HG02885 (cell line): ENCODE data around the gene ZNF524.
"Not testable (repeated sequence)": the region's sequence is repeated elsewhere in the genome, so short reads cannot be mapped to it uniquely, and the experiment has no call there.

ENCODE experiments used
- ATAC-seq: cut with Tn5 transposase; IDR thresholded peaks from one replicate; pipeline ENCODE4 v1.9.1; 2021; ENCODE audit warnings: mild to moderate bottlenecking; ENCODE audit not compliant: unreplicated experiment, poor library complexity

Gene ZNF524

GRCh38 chr19:55580628-55581144 is 19.4 kb upstream of the ZNF524 start, which contains the start of gene ZNF579:
ZNF579 (minus strand) TSS chr19:55580848; CDS start chr19:55579639, 1,209 bp downstream.
- ATAC-seq = no peak

- no peak for ATAC-seq
These were observed 18.8 kb upstream of the ZNF524 start for GRCh38 chr19:55581145-55581822.

GRCh38 chr19:55581823-55582223 is 18.3 kb upstream of the ZNF524 start:
- no peak for ATAC-seq

GRCh38 chr19:55582284-55582683 is 17.8 kb upstream of the ZNF524 start:
- ATAC-seq = not testable (repeated sequence)

- ATAC-seq = not testable (repeated sequence)
These were observed 16.2 kb upstream of the ZNF524 start for GRCh38 chr19:55583897-55584296.

GRCh38 chr19:55584871-55585270 is 15.2 kb upstream of the ZNF524 start:
- ATAC-seq = no peak

- ATAC-seq = no peak
These were observed 14.3 kb upstream of the ZNF524 start for GRCh38 chr19:55585658-55586339.

- ATAC-seq = peak; percentile 82
These were observed 13.0 kb upstream of the ZNF524 start for GRCh38 chr19:55586976-55587668.

GRCh38 chr19:55588738-55589137 is 11.3 kb upstream of the ZNF524 start:
- no peak for ATAC-seq

- ATAC-seq = no peak
These were observed 10.0 kb upstream of the ZNF524 start for GRCh38 chr19:55590109-55590508.

GRCh38 chr19:55590617-55591016 is 9.5 kb upstream of the ZNF524 start:
- no peak for ATAC-seq

GRCh38 chr19:55591555-55591954 is 8.5 kb upstream of the ZNF524 start:
- ATAC-seq = no peak

- no peak for ATAC-seq
These were observed 7.5 kb upstream of the ZNF524 start for GRCh38 chr19:55592391-55593090.

GRCh38 chr19:55593096-55593772 is 6.9 kb upstream of the ZNF524 start:
- no peak for ATAC-seq

- ATAC-seq = no peak
These were observed 5.0 kb upstream of the ZNF524 start for GRCh38 chr19:55594996-55595545.

GRCh38 chr19:55596304-55596703 is 3.8 kb upstream of the ZNF524 start:
- no peak for ATAC-seq

GRCh38 chr19:55597501-55597921 is 2.6 kb upstream of the ZNF524 start:
- no peak for ATAC-seq

- no peak for ATAC-seq
These were observed 2.1 kb upstream of the ZNF524 start for GRCh38 chr19:55598034-55598433.

GRCh38 chr19:55598719-55599467 is 1.2 kb upstream of the ZNF524 start:
- ATAC-seq = peak; percentile 51
